HG03575 (cell line): ENCODE data around the gene GIMAP1.

Experiments used
- ATAC-seq: cut with Tn5 transposase; IDR thresholded peaks from one replicate; pipeline ENCODE4 v1.9.1; 2021; ENCODE audit not compliant: unreplicated experiment, insufficient number of reproducible peaks, low FRiP score; ENCODE audit errors: extremely low read depth

Gene GIMAP1

DNA sequence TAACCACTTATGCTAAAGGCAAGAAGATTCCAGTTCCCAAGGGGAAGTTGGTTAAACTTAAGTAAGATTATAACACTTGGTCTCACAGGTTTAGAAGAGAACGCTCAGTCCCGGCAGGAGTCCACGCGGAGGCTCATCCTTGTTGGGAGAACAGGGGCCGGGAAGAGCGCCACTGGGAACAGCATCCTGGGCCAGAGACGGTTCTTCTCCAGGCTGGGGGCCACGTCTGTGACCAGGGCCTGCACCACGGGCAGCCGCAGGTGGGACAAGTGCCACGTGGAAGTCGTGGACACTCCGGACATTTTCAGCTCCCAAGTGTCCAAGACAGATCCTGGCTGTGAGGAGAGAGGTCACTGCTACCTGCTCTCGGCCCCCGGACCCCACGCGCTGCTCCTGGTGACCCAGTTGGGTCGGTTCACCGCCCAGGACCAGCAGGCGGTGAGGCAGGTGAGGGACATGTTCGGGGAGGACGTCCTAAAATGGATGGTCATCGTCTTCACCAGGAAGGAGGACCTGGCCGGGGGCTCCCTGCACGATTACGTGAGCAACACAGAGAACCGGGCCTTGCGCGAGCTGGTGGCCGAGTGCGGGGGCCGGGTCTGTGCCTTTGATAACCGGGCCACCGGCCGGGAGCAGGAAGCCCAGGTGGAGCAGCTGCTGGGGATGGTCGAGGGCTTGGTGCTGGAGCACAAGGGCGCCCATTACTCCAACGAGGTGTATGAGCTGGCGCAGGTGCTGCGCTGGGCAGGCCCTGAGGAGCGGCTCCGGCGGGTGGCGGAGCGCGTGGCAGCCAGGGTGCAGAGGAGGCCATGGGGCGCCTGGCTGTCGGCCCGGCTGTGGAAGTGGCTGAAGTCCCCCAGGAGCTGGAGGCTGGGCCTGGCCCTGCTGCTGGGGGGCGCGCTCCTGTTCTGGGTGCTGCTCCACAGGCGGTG lies 3.8 kb downstream of the GIMAP1 start:
- no peak for ATAC-seq

DNA sequence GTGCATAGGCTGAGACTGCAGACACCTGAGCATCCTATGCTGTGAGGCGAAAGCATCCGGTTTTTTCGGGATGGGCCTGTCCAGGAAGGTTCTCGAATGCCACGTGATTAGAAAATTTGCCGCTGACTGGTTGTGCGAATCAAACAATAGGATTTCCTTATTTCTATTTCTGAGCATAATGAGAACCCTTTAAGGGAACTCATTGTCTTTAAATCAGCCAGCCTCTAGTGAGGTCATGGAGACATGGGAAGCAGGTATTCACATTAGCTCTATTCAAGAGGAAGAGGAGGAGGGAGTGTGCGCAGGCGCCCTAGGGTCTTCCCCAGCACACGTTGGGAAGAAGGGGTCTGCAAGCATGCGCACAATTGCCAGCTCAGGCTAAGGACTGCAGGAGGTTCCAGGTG lies 5.6 kb downstream of the GIMAP1 start:
- no peak for ATAC-seq

GRCh38 chr7:150722431-150722931 lies 6.1 kb downstream of the GIMAP1 start:
- no peak for ATAC-seq

GRCh38 chr7:150723467-150723866 lies 7.1 kb downstream of the GIMAP1 start:
- no peak for ATAC-seq

DNA sequence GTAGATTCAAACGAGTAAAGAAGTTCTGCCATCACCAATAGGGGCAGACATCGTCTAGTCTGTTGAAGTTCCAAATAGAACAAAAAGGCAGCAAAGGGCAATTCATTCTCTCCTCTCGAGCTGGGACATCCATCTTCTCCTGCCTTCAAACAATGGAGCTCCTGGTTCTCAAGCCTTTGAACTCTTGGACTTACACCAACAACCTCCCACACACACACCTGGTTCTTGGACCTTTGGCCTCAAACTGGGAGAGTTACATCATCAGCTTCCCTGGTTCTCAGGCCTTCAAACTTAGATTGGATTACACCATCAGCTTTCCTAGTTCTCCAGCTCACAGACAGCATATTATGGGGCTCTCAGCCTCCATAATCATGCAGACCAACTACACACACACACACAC lies 11.0 kb downstream of the GIMAP1 start:
- no peak for ATAC-seq

GRCh38 chr7:150728011-150728410 lies 11.6 kb downstream of the GIMAP1 start:
- no peak for ATAC-seq

GRCh38 chr7:150728609-150729008 lies 12.2 kb downstream of the GIMAP1 start:
- ATAC-seq, result no peak

DNA sequence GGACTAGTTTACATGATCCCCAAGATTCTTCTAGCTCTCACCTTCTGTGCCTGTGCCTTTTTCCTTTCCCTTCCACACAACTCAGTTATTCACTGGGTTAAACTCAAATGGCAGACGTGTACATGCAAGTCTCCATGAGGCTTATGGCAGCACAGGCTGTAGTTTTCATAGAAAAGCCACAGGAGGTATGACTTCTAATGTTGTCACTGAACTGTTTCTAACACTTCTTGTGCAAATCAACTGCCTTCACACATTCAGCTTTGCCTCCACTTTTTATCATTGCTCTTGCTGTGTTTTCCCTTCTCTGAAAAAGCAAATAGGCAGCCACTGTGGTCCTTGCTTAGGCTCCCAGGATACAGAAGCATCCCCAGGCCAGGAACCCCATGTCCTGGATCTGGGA lies 15.5 kb downstream of the GIMAP1 start:
- ATAC-seq, result no peak

GRCh38 chr7:150732786-150733481 lies 16.5 kb downstream of the GIMAP1 start:
- no peak for ATAC-seq

DNA sequence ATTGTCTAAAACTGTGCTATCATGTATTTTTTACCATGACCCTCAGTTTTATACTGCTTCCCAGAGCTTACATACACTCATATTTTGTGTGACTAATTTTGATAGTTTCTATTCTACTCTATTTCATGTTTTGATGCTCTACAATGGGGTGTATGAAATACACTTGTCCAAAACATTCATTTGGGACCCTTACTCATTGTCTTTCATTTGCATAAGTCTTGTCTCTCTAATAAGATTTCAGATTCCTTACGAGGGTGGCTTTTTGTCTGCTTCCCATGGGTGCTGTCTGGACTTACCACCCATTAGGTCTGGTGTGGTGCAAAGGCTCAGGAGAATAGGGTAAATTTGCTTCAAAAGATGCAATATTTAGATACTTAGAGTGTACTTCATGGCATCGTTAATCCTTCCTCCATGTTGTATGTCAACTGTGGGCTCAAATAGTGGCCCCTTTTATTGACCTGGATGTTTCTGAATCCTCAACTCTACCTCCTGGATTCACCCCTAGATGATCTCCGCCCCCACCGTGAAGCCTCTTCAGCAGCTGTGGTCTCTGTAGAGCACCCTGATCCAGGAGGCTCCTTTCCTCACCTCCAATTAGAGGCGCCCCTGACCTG lies 17.2 kb downstream of the GIMAP1 start:
- ATAC-seq, result no peak

DNA sequence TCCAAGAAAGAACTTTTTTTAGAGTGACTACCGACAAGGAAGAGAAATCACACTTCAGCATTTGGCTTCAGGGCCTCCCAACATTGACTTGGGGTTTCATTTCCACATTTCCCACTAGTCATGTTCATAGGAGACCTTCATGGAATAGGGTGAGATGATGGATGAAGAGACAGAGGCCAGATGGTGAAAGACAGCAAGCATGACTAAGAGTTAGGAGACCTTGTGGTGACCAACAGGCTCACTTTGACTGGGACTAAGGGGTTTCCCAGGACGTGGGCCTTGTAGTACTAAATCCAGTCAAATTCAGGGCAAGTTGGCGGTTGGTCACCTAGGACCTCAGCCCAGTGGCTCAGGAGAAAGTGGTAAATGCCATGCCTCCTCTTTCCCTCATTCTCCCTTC lies 17.8 kb downstream of the GIMAP1 start:
- ATAC-seq, result no peak

DNA sequence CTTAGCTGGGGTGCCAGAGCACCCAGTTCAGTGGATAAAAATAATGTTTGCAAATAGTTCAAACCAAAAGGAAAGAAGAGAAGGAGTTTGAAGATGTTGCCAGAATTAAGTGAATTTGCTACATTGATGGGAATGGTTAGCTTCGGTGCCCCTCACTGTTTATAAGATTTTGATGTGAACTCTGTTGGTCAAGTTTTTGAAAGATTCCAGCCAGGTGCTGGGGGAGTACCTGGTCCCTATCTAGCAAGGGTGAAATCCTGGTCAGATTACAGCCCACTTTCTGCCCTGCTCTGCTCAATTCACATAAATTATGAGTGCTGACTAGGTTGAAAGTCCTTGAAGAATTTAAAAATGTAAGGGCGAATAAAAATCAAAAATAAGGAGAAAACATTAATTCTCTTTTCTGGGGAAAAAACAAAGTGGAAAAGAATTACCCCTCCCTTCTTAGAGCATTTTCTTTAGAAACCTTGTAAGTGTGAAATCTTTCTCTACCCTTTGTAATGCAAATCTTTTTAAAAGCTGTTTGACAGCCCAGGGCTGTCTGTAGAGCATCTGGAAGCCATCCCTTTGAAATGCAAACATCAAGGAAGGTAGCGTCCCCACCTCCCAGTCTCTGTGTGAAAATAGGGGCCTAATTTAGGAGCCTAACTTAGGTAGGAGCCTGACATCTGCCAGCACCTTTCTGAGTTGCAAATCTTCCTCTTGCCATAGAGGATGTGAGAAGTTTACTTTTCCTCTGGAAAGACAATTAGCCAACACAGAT lies 19.4 kb downstream of the GIMAP1 start:
- ATAC-seq, result no peak

DNA sequence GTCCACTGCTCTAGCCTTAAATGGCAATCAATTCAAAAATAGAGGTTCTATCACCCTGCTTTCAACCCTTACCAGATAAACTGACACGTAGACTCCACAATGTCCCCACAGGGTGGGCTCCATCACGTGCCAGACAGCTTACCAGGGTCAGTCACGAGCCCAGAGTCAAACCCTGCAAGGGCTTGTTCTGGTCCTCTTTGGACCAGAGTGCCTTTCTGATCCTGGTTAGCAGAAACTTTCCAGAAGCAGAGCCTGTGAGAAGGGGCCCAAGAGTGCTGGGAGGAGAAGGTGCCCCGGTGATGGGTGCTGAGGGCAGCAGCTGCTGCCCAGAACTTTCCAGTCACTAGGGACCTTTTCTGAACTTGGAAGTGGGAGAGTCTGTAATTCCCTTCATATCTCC lies 20.5 kb downstream of the GIMAP1 start:
- ATAC-seq, result no peak

DNA sequence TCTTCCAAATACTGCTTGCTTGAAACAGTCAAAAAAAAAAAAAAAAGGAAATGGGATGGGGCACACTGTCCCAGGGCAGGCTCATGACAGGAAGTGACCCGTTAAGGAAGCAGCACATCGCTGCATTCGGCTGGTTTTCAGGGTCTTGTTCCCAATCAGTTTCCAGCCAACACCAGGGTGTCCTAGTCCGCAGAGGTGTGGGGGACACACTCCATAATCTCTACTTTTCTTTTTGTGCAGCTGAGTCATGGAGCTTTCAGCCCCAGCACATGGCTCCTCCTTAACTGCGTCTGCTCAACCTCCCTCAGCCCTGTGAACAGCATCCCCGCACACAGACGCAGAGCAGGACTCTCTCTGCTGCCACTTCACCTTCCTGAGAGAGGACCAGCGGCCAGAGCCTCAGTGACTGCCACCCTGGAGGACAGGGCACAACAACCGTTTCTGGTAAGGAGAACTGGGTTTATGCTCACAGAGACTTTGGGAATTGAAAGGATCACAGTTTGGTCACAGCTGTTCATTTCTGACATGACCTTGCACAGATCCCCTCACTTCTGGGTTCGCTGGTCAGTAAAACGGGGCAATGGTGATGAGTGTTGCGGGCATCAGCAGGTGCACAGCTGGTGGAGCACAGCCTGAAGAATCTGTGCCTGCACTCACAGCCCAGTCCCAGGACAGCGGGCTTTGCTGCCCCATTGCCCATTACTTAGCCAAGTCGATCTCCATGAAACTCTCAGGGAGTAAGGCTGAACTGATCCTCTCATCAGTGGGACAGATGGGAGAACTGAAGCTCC lies 21.0 kb downstream of the GIMAP1 start, which contains the start of gene GIMAP5:
GIMAP5 (plus strand) TSS at position 154 of the 791 bp plus-strand sequence. CDS start 3,467 bp downstream, outside the sequence.
- ATAC-seq, result no peak

GRCh38 chr7:150738092-150738491 lies 21.7 kb downstream of the GIMAP1 start:
- ATAC-seq, result no peak

DNA sequence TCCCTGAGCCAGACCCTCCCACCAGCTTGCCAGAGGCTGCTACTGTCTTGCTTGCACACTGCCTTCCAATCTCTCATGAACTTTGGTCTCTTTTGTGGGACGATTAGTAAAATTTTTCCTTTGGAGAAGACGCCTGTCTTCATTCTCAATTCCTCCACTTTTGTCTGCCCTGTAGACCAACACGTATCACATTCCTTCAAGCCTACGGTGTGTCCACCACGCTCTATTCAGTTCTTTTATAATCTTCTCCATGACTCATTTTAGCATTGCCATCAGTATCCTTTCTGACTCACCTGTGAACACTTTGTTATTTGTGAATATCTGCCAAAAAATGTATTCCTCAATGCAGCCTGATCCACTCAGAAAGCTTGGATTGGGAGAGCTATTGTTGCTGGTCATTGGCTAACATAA lies 22.2 kb downstream of the GIMAP1 start:
- ATAC-seq, result no peak

- ATAC-seq, result no peak
Observed at GRCh38 chr7:150739033-150739432, 22.6 kb downstream of the GIMAP1 start.

GRCh38 chr7:150740053-150740452 lies 23.6 kb downstream of the GIMAP1 start:
- ATAC-seq, result no peak
